Loucy (cell line): ENCODE data around the gene PRKAG3.

ENCODE experiments used
- H2AFZ ChIP-seq: fragments of 200-600 bp; sonication (generic); 2 replicates; pipeline ENCODE4 v1.6.0; 2016; ENCODE audit warnings: antibody characterized with exemption, mild to moderate bottlenecking, low read length, moderate library complexity
- H3F3A ChIP-seq: fragments of 200-600 bp; 2 replicates; pipeline ENCODE4 v1.6.0; 2016; ENCODE audit warnings: antibody characterized with exemption, low read depth, mild to moderate bottlenecking
- H3K27me3 ChIP-seq: fragments of 200-600 bp; sonication (generic); 2 replicates; pipeline ENCODE4 v1.6.1; 2014; ENCODE audit warnings: low read length, mild to moderate bottlenecking; ENCODE audit not compliant: insufficient read depth, poor library complexity, severe bottlenecking
- H3K36me3 ChIP-seq: fragments of 200-600 bp; sonication (generic); 2 replicates; pipeline ENCODE4 v1.6.1; 2016; ENCODE audit warnings: low read length; ENCODE audit not compliant: insufficient read depth
- H3K4me1 ChIP-seq: fragments of 200-600 bp; sonication (generic); 2 replicates; pipeline ENCODE4 v1.5.1; 2014; ENCODE audit warnings: low read length, mild to moderate bottlenecking; ENCODE audit not compliant: insufficient read depth, poor library complexity, severe bottlenecking
- H3K4me2 ChIP-seq: fragments of 200-600 bp; sonication (generic); 2 replicates; pipeline ENCODE4 v1.6.0; 2014; ENCODE audit warnings: antibody characterized with exemption, low read length, low read depth, mild to moderate bottlenecking; ENCODE audit not compliant: poor library complexity, severe bottlenecking
- H3K4me3 ChIP-seq: fragments of 200-600 bp; sonication (generic); 2 replicates; pipeline ENCODE4 v1.5.1; 2014; ENCODE audit warnings: low read length, mild to moderate bottlenecking, mixed read lengths; ENCODE audit not compliant: poor library complexity, severe bottlenecking
- H3K79me2 ChIP-seq: fragments of 200-600 bp; sonication (generic); 2 replicates; pipeline ENCODE4 v1.6.1; 2014; ENCODE audit warnings: low read length; ENCODE audit not compliant: insufficient read depth
- H3K9ac ChIP-seq: fragments of 200-600 bp; sonication (generic); 2 replicates; pipeline ENCODE4 v1.6.0; 2014; ENCODE audit warnings: mild to moderate bottlenecking, low read depth, low read length, moderate library complexity; ENCODE audit not compliant: poor library complexity, severe bottlenecking
- H3K9me2 ChIP-seq: fragments of 200-600 bp; sonication (generic); replicated peaks from 2 replicates; pipeline ENCODE4 v1.6.1; 2016; ENCODE audit warnings: low read depth, low read length, mixed read lengths
- H3K9me3 ChIP-seq: fragments of 200-600 bp; sonication (generic); 2 replicates; pipeline ENCODE4 v1.6.1; 2014; ENCODE audit warnings: mild to moderate bottlenecking, antibody characterized with exemption, low read length, low read depth; ENCODE audit not compliant: insufficient read depth
- H4K20me1 ChIP-seq: fragments of 200-600 bp; sonication (generic); 2 replicates; pipeline ENCODE4 v1.6.0; 2014; ENCODE audit warnings: antibody characterized with exemption, low read length, mild to moderate bottlenecking; ENCODE audit not compliant: insufficient read depth, poor library complexity, severe bottlenecking
- CTCF ChIP-seq: fragments of 200-600 bp; sonication (generic); conservative IDR thresholded peaks from 2 replicates; pipeline ENCODE4 v1.5.1; 2014; ENCODE audit warnings: mild to moderate bottlenecking, antibody characterized with exemption, low read length
- EZH2phosphoT487 ChIP-seq: fragments of 200-600 bp; IDR thresholded peaks from 2 replicates; pipeline ENCODE4 v1.6.1; 2018; ENCODE audit warnings: antibody characterized with exemption, mild to moderate bottlenecking, moderate library complexity, borderline replicate concordance

Gene PRKAG3

GRCh38 chr2:218834685-218835084, 3.1 kb upstream of the PRKAG3 start:
- no peaks in the 10 kb centered on the region for H3K4me1 ChIP-seq
- no peaks in the 10 kb centered on the region for H3K79me2 ChIP-seq
- H2AFZ ChIP-seq, result no peak overlapping the region
- no peaks in the 10 kb centered on the region for H3F3A ChIP-seq
- H3K9ac ChIP-seq, result no peak overlapping the region
- no peaks in the 10 kb centered on the region for H3K36me3 ChIP-seq
- TF ChIP-seq EZH2phosphoT487 (no peak), CTCF (no peak)
- no peak overlapping the region for H3K4me2 ChIP-seq
- no peak overlapping the region for H3K4me3 ChIP-seq
- no peaks in the 10 kb centered on the region for H3K9me3 ChIP-seq
- H4K20me1 ChIP-seq, result no peaks in the 10 kb centered on the region
- no peaks in the 10 kb centered on the region for H3K9me2 ChIP-seq
- peaks cover 15% of the 10 kb centered on the region for H3K27me3 ChIP-seq

GRCh38 chr2:218833023-218833609, 1.5 kb upstream of the PRKAG3 start:
- no peaks in the 10 kb centered on the region for H3K79me2 ChIP-seq
- H3K9me2 ChIP-seq, result no peaks in the 10 kb centered on the region
- TF ChIP-seq EZH2phosphoT487 (no peak), CTCF (no peak)
- H3K4me3 ChIP-seq, result no peak overlapping the region
- no peak overlapping the region for H2AFZ ChIP-seq
- H3F3A ChIP-seq, result no peaks in the 10 kb centered on the region
- H3K36me3 ChIP-seq, result no peaks in the 10 kb centered on the region
- H3K9me3 ChIP-seq, result no peaks in the 10 kb centered on the region
- H3K4me2 ChIP-seq, result no peak overlapping the region
- peaks cover 14% of the 10 kb centered on the region for H3K27me3 ChIP-seq
- H3K9ac ChIP-seq, result no peak overlapping the region
- no peaks in the 10 kb centered on the region for H3K4me1 ChIP-seq
- no peaks in the 10 kb centered on the region for H4K20me1 ChIP-seq

GRCh38 chr2:218832520-218832919, 917 bp upstream of the PRKAG3 start:
- Histone ChIP-seq H4K20me1 (no peaks in the 10 kb centered on the region), H3K27me3 (peaks cover 8% of the 10 kb centered on the region), H3F3A (no peaks in the 10 kb centered on the region), H3K9ac (no peak overlapping the region), H3K9me3 (no peaks in the 10 kb centered on the region), H2AFZ (no peak overlapping the region), H3K4me1 (no peaks in the 10 kb centered on the region), H3K79me2 (no peaks in the 10 kb centered on the region), H3K4me2 (no peak overlapping the region), H3K36me3 (no peaks in the 10 kb centered on the region), H3K9me2 (no peaks in the 10 kb centered on the region), H3K4me3 (no peak overlapping the region)
- TF ChIP-seq EZH2phosphoT487 (no peak), CTCF (no peak)
